Fibroblast of skin of scalp (primary cell): ENCODE data around the gene NDFIP2.

Experiments
- DNase-seq: peaks from one replicate; pipeline ENCODE4 v3.0.0-alpha.2; 2013

NDFIP2 gene

DNA sequence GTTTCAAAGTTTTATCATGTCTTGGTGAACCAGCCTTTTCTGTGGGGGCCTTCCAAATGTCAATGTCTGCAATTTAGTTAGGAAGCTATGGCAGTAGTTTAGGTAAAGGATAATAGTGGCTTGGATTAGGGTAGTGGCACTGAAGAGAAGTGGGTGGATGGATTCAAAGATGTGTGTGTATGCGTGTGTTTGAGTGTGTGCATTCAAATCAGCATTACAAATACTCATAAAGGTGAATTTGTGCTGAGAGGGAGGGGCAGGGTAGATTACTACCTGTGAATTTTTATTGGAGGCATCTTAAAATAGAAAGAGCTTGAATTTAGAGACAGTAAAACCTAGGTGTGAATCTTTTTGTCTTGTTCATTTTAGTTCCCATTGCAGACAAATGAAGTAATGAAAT, 16.9 kb downstream of the NDFIP2 start:
- DNase-seq = no peak

DNA sequence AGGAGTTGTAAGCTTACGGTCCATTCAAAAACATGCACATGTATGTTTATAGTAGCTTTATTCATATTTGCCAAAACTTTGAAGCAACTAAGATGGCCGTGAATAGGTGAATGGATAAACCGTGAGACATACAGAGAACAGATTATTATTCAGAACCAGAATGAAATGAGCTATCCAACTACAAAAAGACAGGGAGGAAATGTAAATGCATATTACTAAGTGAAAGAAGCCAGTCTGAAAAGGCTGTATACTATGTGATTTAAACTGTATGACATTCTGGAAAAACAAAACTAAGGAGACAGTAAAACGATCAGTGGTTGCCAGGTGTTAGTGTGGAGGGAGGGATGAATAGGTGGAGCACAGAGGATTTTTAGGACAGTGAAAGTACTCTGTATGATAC, 19.9 kb downstream of the NDFIP2 start:
- DNase-seq = no peak

DNA sequence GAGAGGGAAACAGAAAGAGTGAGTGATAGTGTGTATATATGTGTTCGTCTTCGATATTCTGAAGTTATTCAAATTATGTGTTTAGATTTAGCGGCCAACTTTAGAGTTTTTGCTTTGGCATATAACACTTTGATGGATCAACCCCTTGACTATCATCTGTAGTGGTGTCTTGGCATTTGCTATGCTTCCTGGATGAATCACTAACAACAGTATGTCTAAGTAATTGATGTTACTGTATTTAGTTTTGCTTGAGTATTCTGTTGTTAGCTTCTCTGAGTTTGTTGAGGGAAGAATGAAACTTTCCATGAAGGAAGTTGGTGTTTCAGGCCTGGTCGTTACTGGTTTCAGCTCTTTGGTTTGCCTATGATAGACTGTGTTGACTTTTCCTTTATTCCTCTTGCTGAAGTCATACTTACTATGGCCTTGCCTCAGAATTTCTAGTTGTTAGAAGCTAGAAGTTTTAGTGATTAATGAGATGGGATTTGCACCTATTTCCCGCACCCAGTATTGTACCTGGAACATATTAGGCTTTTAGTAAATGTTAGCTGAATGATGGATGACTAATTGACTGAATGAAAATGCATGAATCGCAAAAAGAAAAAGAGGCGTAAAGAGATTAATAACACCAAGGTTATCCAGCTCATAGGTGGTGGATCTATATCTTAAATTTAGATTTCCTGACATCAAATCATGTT, 20.7 kb downstream of the NDFIP2 start:
- no peak for DNase-seq

DNA sequence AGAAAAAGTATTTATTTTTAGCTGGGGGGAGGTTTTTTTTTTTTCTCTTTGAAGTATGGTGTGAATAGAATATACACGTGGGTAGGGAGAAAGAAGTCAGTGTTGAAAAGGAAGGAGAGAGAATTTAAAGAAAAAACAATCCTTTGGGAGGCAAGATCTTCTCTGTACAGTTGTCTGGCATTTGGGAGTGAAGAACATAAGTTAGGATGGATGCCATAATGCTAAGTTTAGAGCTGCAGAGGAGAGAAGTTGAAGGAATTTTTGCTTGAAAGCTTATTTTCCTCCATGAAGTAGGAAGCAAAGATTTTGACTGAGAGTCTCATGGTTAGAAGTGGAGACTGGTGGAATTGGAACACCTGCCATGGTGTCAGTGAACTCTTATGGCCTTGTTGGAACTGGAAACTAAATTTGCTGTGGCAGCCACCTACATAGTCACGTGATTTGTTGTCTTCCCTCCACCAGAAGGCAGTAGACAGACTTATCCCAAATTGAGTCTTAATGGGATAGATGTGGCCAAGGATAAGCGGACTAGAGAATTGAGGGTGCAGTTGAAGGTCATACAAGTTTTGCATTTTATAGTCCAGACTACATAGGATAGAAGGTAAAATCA, 22.0 kb downstream of the NDFIP2 start:
- DNase-seq = no peak

DNA sequence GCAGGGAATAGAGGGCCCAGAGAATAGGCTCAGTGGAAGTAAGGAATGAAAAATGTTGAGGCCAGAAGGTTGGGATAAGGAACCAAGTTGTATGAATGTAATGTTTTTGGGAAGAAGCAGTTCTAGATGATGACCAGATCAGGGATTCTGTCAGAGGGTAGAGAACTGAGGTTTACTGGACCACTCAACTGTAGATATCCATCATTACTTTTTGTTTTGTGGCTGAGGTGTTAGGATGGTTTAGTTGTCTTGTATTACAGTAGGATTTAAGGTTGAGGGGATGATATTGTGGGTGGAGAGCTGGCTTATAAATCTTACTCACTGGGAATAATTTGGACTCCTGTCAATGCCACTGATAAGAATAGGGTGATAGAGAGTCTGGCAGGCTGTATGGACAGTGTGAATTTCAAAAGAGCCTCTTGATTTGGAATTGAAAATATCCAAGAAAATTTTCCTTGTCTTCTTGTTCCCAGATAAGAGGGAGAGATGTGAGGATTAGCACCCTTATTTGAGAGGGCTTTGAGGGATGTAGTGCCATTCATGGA, 22.6 kb downstream of the NDFIP2 start:
- DNase-seq = no peak

DNA sequence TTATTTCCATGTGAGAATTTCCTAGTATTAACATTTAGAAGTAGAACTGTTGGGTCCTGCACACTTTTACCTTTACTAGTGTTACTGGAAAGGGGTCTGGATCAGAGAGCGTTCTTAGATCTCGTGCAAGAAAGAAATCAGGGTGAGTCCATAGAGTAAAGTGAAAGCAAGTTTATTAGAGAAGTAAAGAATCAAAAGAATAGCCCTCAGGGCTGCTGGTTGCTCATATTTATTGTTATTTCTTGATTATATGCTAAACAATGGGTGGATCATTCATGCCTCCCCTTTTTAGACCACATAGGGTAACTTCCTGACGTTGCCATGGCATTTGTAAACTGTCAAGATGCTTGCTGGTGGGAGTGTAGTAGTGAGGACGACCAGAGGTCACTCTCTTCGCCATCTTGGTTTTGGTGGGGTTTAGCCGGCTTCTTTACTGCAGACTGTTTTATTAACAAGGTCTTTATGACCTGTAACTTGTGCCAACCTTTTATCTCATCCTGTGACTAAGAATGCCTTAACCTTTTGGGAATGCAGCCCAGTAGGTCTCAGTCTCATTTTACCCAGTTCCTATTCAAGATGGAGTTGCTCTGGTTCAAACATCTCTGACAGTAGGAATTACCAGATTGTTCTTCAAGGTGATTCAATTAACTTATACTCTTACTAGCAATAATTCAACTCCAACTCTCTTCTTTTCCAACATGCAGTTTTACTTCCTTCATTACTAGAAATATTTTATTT, 27.4 kb downstream of the NDFIP2 start:
- DNase-seq = no peak

DNA sequence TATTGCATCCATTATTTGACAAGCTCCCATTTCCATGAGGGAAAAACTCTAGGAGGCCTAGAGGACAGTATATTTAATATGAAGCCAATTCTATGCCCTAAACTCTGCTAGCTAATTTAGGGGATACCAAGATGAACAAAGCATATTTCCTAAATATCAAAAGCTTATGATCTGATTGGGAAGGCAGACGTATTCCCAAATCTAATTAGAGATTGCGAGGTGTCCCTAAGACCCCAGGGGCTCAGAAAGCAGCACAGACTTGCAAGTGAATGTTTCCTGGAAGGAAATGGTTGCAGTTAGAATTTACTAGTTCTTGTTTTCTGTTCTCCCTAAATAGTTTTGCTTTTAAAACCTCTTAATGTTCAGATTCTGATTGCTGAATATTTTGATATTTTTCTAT, 30.7 kb downstream of the NDFIP2 start:
- DNase-seq = no peak

DNA sequence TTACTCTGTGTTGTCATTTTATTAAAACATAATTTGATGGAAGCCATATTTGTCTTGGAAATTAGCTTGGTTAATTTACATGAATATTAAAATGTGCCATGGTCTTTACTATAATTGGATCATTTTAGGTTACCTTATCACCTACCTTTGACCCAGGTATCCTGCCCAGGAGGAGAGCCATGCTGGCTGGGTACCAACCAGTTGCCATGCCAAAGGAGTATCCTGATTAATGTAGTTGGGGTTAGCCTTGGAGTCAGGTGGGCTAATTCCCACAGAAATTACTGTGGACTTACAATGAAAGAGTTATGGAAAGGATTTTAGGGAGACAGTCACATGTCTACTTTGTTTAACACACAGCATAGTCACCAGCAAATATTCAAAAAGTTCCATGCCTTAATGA, 32.0 kb downstream of the NDFIP2 start:
- DNase-seq = no peak

DNA sequence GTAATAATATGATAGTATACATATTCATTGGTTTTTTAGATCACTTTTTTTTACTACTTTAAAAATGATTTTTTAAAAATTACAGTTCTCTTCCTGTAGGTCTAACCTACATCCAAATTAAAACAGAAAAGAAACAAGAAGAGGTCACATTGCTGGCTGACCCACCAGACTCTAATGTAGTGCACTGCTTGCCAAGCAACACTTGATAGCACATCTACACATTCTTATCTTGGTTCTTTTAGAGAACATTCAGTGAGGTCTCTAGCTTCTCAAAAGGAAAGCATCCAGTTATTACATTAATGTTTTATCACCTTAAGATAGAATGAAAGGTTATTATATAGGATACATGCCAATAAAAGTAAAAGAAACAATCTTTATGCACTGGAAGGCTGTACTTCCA, 35.6 kb downstream of the NDFIP2 start:
- DNase-seq = no peak

DNA sequence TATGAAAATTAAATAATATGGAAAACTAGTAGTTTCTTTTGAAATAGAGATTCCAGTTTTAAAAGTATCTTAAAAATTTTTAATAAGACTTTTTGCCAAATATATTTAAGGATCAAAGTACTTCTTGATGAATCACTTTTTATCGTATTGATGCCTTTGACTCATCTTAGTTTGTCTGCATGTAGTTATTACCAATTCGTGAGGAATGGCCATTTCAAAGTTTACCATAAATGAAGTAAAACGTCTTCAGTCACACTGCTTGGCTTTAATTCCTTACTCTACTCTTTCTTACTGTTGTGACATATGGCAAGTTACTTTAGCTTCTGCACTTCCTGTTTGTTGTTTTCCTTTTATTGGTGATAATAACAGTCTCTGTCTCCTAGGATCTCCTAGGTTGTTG, 38.3 kb downstream of the NDFIP2 start:
- peak; percentile 16 for DNase-seq

DNA sequence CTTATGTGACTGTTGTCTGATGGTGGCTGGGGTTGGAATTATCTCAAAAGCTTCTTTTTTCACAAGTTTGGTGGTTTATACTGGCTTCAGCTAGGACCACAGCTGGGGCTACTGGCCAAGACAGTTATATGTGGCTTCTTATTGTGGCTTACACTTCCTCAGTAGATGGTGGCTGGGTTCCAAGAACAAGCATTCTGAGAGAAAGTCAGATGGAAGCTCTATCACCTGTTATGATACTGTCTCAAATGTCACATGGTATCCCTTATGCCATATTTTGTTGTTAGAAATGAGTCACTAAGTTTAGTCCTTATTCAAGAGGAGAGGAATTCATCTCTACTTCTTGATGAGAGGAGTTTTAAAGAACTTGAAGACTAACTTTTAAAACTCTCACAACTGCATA, 41.6 kb downstream of the NDFIP2 start:
- peak; percentile 45 for DNase-seq

DNA sequence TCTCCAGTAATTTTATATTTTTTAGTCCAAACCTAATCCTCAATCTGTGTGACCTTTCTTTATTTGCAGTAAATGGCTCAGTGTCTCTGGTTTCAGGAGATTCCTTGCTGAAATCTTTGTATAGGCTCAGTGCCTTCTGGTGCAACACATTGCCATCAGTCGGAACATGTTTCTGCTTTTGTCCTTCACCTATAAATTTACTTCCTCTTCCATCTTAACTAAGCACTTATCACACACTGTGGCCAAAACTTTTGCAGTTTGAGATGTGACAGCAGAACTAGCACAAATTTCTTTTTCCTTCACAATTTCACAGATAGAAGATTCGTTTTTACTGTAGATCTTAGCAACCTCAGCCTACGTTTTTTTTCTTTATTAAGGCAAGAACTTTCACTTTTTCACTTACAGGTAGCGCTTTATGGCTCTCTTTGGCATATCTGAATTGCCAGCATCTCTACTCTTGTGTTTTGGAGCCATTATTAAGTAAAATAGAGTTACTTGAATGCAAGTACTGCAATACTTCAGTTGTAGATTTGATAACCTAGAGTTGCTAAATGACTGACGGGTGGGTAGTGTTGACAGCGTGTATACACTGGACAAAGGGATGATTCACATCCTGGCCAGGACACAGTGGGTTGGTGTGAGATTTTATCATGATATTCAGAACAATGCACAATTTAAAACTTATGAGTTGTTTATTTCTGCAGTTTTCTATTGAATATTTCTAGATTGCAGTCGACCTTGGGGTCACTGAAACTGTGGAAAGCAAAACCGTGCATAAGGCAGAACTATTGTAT, 44.3 kb downstream of the NDFIP2 start:
- no peak for DNase-seq

DNA sequence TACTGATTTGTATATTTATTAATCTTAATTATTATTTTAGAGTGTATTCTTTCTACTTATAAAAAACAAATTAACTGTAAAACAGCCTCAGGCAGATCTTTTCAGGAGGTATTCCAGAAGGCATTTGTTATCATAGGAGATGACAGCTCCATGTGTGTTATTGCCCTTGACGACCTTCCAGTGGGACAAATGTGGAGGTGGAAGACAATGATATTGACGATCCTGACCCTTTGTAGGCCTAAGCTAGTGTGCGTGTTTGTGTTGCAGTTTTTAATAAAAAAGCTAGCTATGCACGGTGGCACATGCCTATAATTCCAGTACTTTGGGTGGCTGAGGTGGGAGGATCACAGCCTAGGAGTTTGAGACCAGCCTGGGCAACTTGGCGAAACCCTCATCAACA, 46.7 kb downstream of the NDFIP2 start:
- DNase-seq = no peak

DNA sequence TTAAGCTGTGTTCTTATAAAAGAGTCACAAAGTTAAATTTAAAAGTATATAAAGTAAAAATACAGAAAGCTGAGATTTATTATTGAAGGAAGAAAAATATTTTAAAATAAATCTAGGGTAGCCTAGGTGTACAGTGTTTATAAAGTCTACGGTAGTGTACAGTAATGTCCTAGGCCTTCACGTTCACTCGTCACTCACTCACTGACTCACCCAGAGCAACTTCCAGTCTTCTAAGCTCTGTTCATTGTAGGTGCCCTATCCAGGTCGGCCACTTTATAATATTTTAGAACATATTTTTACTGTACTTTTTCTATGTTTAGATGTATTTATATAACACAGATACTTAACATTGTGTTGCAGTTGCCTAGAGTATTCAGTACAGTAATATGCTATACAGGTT, 47.4 kb downstream of the NDFIP2 start:
- no peak for DNase-seq

DNA sequence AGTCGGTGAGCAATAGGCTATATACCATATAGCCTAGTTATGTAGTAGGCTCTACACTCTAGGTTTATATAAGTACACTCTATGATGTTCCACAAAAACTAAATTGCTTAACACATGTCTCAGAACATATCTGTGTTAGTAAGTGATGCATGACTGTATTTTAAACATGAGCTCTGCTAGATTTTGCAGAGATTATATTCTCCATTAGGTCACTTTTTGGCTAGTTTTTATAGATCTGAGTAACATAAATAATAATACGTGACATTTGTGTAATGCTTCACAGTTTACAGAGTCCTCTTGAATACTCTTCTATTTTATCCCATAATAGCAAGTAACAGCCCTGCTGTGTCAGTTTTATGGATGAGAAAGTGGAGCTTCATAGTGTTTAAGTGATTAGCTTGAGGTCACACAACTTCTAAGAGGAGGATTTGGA, 47.8 kb downstream of the NDFIP2 start:
- DNase-seq = no peak

DNA sequence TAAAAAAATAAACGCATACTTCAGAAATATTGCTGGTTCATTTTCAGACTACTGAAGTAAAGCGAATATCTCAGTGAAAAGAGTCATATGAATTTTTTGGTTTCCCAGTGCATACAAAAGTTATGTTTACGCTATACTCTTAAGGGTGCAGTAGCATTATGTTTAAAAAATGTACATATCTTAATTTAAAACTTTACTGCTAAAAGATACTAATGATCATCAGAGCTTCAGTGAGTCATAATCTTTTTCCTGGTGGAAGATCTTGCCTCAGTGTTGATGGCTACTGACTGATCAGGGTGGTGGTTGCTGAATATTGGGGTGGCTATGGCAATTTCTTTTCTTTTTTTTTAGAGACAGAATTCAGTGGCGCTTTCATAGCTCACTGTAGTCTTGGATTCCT, 48.9 kb downstream of the NDFIP2 start:
- DNase-seq = no peak

DNA sequence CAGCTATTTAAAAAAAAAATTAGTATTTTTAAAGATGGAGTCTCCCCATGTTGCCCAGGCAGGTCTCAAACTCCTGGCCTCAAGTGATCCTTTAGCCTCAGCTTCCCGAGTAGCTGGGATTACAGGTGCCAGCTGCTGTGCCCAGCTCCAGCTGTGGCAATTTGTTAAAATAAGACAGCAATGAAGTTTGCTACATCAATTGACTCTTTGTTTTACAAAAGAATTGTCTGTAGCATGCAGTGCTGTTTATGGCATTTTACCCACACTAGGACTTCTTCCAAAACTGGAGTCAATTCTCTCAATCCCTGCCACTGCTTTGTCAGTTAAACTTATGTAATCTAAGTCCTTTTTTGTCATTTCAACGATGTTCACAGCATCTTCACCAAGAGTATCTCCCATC, 49.3 kb downstream of the NDFIP2 start:
- DNase-seq = no peak

DNA sequence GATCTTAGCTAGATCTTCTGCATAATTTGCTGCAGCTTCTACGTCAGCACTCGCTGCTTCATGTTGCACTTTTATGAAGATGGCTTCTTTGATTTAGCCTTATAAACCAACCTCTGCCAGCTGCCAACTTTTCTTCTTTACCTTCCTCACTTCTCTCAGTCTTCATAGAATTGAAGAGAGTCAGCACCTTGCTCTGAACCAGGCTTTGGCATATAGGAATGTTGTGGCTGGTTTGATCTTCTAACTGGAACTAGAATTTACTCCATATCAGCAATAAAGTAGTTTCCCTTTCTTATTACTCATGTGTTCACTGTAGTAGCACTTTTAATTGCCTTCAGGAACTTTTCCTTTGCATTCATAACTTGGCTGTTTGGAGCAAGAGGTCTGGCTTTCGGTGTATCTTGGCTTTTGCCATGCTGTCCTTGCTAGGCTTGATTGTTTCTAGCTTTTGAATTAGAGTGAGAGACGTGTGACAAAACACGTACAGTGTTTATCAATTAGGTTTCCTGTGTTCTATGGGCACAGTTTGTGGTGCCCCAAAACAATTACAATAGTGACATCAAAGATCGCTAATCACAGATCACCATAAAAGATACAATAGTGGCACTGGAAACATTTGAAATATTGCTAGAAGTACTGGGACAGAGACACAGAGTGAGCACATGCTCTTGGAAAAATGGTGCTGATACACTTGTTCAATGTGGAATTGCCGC, 50.7 kb downstream of the NDFIP2 start:
- DNase-seq = no peak

DNA sequence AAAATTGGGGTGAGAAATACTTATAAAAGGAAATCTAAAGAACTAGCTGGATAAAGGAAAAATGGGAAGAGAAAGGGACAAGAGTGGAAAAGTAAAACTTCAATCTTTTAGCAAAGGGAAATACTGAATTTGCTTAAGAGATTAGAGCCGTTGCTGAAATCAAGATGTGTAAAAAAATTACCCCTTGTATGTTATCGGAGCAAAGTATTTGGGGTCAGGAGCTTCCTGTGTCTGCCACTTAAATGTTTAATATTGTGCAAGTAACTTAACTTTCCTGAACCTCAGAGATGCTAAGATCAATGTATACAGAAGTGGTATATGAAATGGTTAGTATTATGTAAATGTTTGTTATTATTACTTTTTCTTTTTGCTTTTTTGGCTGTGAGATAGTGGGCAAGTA, 51.6 kb downstream of the NDFIP2 start:
- DNase-seq = no peak

DNA sequence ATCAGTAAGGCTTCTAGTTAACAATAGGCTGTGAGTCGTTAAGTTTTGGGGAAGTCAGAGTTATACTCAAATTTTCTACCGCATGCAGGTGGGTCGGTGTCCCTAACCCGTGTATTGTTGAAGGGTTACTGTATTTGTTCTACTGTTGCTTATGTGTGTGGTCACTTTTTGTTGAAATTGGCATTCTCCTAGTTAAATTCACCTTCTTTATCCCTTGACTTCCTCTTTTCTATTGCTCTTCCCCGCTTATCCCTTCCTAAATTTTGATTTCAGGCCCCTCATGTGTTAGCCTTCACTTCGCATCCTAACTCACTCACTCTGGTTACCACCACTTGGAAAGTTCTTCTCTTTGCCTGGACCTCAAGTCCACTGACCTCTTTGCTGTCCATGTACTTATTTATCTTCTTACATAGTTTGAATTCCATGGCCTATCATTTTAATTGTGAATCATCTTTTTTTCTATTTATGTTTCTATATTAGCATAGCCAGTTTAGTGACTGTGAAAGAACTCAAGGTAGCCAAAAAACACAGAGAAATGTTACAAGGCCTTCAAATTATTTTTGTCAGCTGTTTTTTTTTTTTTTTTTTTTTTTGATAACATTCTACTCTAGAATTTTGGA, 52.9 kb downstream of the NDFIP2 start:
- peak; percentile 20 for DNase-seq

DNA sequence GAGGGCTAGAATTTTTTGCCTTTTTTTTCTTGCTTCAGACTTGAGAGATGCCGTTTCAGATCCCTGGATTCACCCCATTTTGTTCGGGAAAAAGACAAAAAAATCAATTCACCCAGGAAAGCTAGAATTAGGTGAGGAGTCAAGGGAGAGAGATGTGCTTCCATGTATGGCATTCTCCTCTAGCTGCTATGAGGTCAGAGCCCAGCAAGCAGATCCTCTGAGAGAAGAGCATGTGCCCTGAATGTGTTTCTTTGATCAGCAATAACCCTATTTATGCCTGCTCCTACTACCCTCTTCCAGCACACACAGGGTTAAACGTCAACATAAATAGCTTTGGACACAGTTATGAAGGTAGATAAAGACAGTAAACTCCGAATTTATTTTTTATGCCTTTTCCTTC, 53.6 kb downstream of the NDFIP2 start:
- DNase-seq = no peak

DNA sequence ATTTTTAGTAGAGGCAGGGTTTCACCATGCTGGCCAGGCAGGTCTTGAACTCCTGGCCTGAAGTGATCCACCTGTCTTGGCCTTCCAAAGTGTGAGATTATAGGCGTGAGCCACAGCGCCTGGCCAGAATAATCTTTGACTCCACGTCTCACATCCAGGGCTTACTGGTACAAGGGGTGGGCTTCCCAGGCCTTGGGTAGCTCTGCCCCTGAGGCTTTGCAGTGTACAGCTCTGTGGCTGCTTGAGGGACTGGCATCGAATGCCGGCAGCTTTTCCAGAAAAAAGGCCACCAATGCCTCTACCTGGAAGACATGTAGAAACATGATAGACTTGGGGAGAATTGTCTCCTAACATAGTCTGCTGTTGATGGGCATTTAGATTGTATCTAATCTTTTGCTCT, 57.8 kb downstream of the NDFIP2 start:
- DNase-seq = no peak
